HEK293 (cell line): ENCODE measurements around the gene DNAH6.

Source experiments
- CTCF ChIP-seq: fragments of 450-650 bp; formaldehyde crosslinking; IDR thresholded peaks from 2 replicates; pipeline ENCODE4 v1.5.1; 2016; ENCODE audit warnings: missing biosample characterization, missing genetic modification characterization
- REST ChIP-seq: fragments of 450-650 bp; formaldehyde crosslinking; IDR thresholded peaks from 2 replicates; pipeline ENCODE4 v1.5.1; 2016; ENCODE audit warnings: missing biosample characterization, missing genetic modification characterization
- ZBTB11 ChIP-seq: fragments of 450-650 bp; formaldehyde crosslinking; conservative IDR thresholded peaks from 2 replicates; pipeline ENCODE4 v1.5.1; 2016; ENCODE audit warnings: low read depth, missing biosample characterization, missing genetic modification characterization
- ZFP69B ChIP-seq: fragments of 450-650 bp; formaldehyde crosslinking; IDR thresholded peaks from 2 replicates; pipeline ENCODE4 v1.5.1; 2016; ENCODE audit warnings: missing biosample characterization, missing genetic modification characterization
- ZNF23 ChIP-seq: fragments of 450-650 bp; formaldehyde crosslinking; IDR thresholded peaks from 2 replicates; pipeline ENCODE4 v1.5.1; 2016; ENCODE audit warnings: missing biosample characterization, missing genetic modification characterization, borderline replicate concordance
- ZNF501 ChIP-seq: fragments of 450-650 bp; formaldehyde crosslinking; IDR thresholded peaks from 2 replicates; pipeline ENCODE4 v1.5.1; 2016; ENCODE audit warnings: missing biosample characterization, missing genetic modification characterization
- ZNF580 ChIP-seq: fragments of 450-650 bp; formaldehyde crosslinking; IDR thresholded peaks from 2 replicates; pipeline ENCODE4 v1.5.1; 2016; ENCODE audit warnings: missing biosample characterization, missing genetic modification characterization
- ZSCAN30 ChIP-seq: fragments of 450-650 bp; IDR thresholded peaks from 2 replicates; pipeline ENCODE4 v1.5.1; 2018; ENCODE audit warnings: missing biosample characterization, mild to moderate bottlenecking, missing genetic modification characterization, moderate library complexity
- TF ChIP-seq, protein P1 (sequence below): fragments of 450-650 bp; formaldehyde crosslinking; IDR thresholded peaks from 2 replicates; pipeline ENCODE4 v1.5.1; 2016; ENCODE audit warnings: missing biosample characterization, missing genetic modification characterization
- TF ChIP-seq, protein P2 (sequence below): fragments of 450-650 bp; formaldehyde crosslinking; optimal IDR thresholded peaks from 2 replicates; pipeline ENCODE3; 2016; ENCODE audit warnings: missing biosample characterization, mild to moderate bottlenecking, missing genetic modification characterization

DNA sequence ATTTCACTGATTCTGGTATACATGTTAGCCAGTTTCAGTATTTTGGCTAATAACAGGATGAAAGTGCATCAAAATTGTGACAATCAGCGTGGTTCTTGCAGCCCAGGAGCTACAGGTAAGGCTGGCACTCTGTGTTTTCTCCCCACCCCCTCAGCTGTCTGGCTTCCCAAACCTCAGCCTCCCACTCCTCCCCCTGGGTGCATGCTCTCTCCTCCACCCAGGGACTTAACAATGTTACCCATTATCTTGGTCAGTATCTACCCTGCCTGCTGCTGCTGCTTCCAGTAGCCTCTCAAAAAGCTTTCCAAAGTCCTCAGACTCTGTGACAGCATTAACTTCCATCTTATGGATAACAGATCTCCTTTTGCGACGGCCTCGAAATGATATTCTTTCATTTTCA is 323.6 kb downstream of the DNAH6 start:
- TF ChIP-seq REST (tag by site-specific recombination): no peak
- no peak for TF ChIP-seq CTCF (tag by site-specific recombination)
- no peak for TF ChIP-seq ZBTB11 (tag by site-specific recombination)
- TF ChIP-seq, protein P1, sequence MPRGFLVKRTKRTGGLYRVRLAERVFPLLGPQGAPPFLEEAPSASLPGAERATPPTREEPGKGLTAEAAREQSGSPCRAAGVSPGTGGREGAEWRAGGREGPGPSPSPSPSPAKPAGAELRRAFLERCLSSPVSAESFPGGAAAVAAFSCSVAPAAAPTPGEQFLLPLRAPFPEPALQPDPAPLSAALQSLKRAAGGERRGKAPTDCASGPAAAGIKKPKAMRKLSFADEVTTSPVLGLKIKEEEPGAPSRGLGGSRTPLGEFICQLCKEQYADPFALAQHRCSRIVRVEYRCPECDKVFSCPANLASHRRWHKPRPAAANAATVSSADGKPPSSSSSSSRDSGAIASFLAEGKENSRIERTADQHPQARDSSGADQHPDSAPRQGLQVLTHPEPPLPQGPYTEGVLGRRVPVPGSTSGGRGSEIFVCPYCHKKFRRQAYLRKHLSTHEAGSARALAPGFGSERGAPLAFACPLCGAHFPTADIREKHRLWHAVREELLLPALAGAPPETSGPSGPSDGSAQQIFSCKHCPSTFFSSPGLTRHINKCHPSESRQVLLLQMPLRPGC (tag by site-specific recombination): no peak
- no peak for TF ChIP-seq ZNF580
- no peak for TF ChIP-seq ZSCAN30 (tag by site-specific recombination)
- TF ChIP-seq, protein P2, sequence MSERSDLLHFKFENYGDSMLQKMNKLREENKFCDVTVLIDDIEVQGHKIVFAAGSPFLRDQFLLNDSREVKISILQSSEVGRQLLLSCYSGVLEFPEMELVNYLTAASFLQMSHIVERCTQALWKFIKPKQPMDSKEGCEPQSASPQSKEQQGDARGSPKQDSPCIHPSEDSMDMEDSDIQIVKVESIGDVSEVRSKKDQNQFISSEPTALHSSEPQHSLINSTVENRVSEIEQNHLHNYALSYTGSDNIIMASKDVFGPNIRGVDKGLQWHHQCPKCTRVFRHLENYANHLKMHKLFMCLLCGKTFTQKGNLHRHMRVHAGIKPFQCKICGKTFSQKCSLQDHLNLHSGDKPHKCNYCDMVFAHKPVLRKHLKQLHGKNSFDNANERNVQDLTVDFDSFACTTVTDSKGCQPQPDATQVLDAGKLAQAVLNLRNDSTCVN (tag by site-specific recombination): no peak
- TF ChIP-seq ZNF23: no peak
- TF ChIP-seq ZNF501 (tag by site-specific recombination): no peak
- TF ChIP-seq ZFP69B (tag by site-specific recombination): no peak
